ENCODE measurements around the gene HSD17B13.
"Not testable (repeated sequence)": the region's sequence is repeated elsewhere in the genome, so short reads cannot be mapped to it uniquely, and the experiment has no call there.

- not testable (repeated sequence) for TF ChIP-seq CTCF, POLR2A (IDR thresholded peaks at IDR 0.05)
These were observed 28.8 kb downstream of the HSD17B13 start for GRCh38 chr4:87293889-87294288.

Measured in uterus (tissue), 2 donors.